ENCODE results near the gene NUDCD3.

NUDCD3 gene

DNA sequence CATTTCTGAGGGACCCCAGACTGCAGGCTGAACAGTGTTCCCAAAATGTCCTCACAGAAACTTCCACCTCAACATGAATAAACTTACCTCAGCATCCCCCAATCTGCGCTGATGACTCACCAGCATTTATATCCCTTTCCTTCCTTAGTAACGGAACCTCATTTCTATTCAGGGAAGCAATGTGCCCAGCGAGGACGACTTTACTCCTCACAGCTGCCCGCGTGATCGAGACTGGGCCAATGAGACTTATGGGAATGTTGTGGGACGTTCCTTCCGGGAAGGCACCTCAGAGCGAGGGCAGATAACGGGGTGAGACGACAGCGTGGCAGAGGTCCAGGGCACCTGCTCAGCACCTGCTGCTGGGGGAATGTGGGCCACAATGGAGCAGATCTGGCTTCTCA, 91.9 kb downstream of the NUDCD3 start:
- no peak for DNase-seq

GRCh38 chr7:44396931-44397545, 93.4 kb downstream of the NUDCD3 start:
- DNase-seq, result no peak

- no peak for DNase-seq
These were observed 94.0 kb downstream of the NUDCD3 start for GRCh38 chr7:44396496-44396895.

- DNase-seq, result peak; percentile 5
These were observed 95.4 kb downstream of the NUDCD3 start for GRCh38 chr7:44395067-44395466.

GRCh38 chr7:44394636-44395035, 95.8 kb downstream of the NUDCD3 start:
- DNase-seq, result no peak

GRCh38 chr7:44394112-44394447, 96.4 kb downstream of the NUDCD3 start:
- no peak for DNase-seq

GRCh38 chr7:44393238-44394111, 97.0 kb downstream of the NUDCD3 start:
- DNase-seq, result no peak

DNA sequence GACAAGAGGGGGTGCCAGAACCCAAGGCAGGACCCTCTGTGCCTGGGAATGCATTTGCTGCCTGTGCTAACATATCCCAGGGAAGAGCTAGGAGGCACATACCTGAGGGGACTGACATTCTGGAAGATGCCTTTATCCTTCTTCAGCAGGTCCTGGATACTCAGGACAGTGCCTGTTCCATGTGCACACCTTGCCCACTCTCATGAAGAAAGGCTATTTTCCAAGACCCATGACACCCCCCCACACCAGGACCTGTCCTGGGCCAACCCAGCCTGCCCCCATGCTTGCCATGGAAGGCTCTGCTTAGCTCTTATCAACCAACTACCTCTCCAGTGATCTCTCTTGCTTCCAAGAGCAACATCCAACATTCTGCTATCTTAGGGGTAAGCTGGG, 97.8 kb downstream of the NUDCD3 start:
- no peak for DNase-seq

DNA sequence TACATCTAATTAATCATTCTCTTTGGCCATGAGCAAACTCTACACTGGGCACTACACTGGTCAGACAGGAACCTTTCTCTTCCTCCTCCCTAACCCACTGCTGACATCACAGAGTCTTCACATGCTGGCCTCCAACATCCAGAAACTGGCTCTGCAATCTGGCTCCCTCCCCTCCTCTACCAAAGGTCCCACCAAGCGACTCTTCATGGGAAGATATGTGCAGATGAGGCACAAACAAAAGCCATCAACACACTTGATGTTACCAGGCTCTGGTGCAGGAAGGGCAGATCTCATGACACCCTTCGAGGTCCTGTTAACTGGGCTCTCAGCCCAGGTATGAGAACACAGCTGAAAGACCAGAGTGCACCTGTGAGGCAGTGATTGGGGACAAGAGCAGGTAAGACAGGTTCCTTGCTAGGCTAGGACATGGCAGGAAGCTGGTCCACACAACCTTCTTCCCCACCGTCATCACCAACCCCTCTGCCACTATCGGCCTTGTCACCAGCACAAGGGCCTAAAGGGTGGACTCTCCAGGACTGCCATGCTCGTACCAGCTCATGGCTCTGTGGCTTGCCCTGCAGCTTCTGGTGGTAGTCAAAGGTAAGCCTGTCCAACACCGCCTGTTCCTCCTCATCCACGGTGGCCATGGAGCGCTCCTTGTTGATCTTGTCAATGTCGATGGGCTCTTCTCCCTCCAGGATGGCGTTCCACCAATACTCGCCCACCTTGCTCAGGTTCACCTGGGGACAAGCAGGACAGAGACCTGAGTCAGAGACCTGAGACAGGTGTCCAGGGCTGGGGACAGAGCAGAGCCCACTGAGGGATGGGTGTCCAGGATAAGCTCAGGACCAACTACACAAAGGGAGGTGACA, 98.5 kb downstream of the NUDCD3 start:
- no peak for DNase-seq

DNA sequence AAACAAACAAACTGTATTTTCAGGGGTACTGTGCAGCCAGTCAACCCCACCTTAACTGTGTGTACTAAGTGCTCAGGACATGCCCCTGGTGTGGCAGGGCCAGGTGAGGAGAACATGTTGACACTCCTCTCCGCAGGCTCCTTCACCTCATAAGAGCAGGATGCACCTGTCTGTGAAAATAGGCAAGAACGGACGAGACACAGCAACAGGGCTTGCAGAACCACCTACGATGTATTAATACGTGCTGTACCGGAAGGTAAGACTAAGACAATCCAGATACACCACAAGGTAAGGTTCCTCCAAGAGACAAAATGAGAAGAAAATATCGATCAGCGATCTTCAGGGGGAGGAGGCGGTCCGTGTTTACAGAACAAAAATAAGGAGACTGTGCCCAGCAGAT, 99.3 kb downstream of the NUDCD3 start:
- DNase-seq, result no peak

GRCh38 chr7:44390701-44391100, 99.8 kb downstream of the NUDCD3 start:
- DNase-seq, result no peak

DNA sequence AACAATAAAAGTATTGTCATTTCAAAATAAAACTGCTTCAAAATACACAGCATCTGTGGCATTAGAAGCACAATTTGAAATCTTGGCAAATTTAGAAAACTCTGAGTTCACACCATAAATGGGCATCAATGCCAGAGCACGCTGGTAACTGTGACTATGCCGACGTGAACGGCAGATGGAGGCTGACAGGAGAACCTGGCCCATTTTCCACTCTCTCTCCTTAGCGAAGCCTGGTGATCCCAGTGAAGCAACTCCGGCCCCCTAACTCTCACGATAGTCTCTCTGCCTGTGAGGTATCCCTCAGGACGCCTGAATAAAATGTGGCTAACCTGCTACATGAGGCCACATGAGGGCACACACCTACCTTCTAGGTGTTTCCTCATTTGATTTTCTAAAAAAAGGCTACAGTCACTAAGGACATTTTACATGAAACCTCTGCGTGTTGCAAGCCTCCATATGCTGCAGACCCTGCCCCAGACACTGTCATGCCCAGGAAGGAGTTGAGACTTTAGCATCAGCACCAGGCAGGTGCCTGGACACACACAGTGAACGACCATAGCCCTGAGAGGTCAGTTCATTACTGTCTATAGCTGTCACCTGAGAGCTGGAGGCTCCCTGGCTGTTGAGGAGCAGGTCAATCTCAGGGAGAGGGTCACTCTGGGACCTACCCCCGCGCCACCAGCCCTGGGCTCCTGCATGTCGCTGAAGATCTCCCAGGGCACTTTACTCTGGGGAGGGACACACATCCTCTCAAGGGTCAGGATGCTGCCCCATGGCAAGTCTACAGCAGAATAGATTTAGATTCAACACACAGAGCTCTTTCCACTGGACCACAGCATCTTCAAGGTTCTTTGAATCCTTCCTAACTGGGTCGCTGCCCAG, 102.1 kb downstream of the NUDCD3 start:
- DNase-seq, result no peak

DNA sequence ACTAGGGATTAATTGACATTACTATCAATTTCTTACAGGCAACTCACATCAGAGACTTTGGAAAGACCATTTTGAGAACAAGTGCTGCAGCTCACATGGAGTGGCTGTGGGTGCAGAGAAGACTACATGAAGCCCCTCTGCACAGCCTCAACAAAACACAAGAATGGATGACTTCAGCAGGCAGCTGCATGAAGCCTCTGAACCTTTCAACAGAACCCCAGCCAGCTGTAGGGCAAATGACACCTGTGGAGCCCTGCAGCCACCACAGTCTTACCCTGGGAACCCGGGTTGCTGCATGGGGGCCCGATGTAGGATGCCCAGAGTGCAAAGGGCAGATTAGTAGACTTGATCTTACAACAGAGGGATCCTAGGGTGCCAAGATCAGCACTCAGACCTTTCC, 103.1 kb downstream of the NUDCD3 start:
- DNase-seq, result no peak

- no peak for DNase-seq
These were observed 104.1 kb downstream of the NUDCD3 start for GRCh38 chr7:44386139-44386913.

GRCh38 chr7:44385434-44386138, 104.9 kb downstream of the NUDCD3 start:
- no peak for DNase-seq

DNA sequence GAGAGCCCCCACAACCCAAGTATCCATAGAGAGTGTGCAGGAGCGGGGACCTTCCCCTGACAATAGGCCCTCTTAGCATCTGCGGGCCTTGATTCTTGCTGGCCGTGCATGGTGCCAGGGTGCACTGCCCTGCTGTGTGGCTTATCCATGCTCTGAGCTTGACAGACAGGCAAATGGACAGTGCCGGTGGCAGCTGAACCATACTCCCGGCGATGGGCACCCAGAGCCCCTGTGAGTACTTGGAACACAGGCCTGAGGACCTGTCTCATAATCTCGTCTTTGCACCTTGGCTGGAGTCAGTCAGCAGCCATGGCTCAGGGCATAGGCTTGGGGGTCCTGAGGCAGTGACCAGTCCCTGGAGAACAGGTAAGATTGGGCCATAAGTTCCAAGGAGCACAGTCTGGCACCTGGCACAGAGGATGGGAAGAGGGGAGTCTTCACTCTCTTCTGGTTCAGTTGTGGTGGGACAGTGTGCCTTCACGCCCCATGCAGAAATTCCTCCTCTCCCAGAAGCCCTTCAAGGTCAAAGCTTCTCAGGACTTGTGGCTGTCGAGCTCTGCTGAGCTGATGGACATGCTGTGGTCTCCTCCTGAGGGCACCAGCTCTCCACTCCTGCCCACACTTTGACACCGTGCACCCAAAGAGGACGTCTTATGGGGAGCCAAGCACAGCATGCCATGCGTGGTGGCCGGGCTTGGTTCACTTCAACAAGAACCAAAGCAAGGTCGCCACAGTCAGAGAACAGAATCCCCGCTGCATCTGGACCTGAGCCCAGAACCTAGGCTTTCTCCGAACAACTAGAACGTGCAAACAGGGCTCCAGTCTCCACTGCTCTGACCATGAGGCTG, 105.6 kb downstream of the NUDCD3 start:
- DNase-seq, result no peak

DNA sequence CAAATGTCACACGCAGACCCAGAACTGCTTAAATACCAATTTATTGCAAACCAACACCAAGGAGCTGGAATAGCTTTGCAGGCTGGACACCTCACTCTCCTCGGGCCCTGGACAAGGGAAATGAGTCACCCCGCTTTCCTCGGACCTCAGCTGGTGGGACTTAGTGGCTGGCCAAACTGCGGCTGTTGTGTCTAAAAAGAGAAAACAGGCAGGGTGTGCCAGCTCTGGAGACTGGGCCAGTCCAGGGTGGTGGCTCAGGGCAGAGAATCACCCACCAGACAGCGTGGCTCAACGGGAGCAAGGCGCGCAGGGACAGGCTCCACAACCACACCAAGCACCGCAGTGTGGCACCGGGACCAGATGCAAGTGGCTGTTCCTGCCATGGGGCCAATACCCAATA, 106.9 kb downstream of the NUDCD3 start:
- DNase-seq, result no peak

DNA sequence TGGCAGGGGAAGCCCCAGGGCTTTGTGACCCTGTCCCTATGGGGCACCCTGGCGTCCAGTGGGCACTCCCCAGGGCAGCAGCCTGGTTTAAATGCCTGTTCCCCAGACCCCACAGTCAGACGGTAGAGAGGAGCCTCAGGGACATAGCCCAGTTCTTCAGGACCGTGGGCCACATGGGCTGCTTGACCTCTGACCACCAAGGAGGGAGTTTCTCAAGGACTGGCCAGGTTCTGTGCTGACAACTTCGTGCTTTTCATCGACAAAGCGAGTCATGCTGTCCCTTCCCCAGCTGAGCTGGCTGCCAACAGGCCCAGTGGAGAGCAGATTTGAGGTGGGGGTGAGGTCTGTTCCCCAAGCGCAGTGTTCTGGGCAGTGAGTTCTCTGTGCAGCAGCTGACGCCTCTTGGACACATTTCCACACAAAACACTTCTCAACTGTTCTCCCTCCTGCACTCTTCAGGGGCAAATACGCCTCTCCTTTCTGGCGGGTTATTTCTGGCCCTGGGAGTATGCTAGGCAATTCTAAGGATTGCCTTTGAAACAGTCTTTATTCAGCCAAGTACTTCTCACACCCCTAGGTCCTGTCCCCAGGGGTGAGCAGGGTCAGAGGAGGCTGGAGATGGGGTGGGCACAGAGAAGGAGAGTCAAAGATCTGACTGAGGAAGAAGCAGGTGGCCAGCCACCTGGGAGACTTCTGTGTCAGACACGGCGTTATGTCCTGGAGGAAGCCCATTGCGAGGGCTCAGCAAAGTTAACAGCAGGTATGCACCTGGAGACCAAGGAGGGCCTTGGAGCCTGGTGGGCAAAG, 107.8 kb downstream of the NUDCD3 start:
- no peak for DNase-seq

- DNase-seq, result no peak
These were observed 108.8 kb downstream of the NUDCD3 start for GRCh38 chr7:44381494-44382220.

Measured in NCI-H1436 (cell line).